Lower leg skin (tissue), 3 donors: Measurements from ENCODE around the gene FNIP2.

Source experiments
- CTCF ChIP-seq, 3 donors: fragments of 450-650 bp; IDR thresholded peaks; one replicate each; pipeline ENCODE4 v1.5.1; 2016; ENCODE audit warnings: antibody characterized with exemption in 3 of 3, mild to moderate bottlenecking in 3 of 3, moderate library complexity in 2 of 3
- POLR2A ChIP-seq, 2 donors: fragments of 450-650 bp; IDR thresholded peaks; one replicate each; pipeline ENCODE4 v1.6.1; 2016 to 2017; ENCODE audit warnings: antibody characterized with exemption in 2 of 2, mild to moderate bottlenecking in 1 of 2, moderate library complexity in 1 of 2

- TF ChIP-seq POLR2A (IDR thresholded peaks at IDR 0.05) (no peak), CTCF (IDR thresholded peaks at IDR 0.05) (no peak)
Measured at GRCh38 chr4:158722917-158723793, 45.7 kb upstream of the FNIP2 start, which contains the start of gene PPID.
